C4-2B (cell line): ENCODE results near the gene FGF5.
"Not testable (repeated sequence)": the region's sequence is repeated elsewhere in the genome, so short reads cannot be mapped to it uniquely, and the experiment has no call there.

Experiments
- H3K27ac ChIP-seq: fragments of 450-650 bp; 2 replicates; pipeline ENCODE4 v1.5.1; 2017
- ZFX ChIP-seq: fragments of 450-650 bp; IDR thresholded peaks from 2 replicates; pipeline ENCODE4 v1.6.1; 2017
- TF ChIP-seq, protein P1 (sequence below): fragments of 450-650 bp; conservative IDR thresholded peaks from 2 replicates; pipeline ENCODE4 v1.5.1; 2017; ENCODE audit warnings: mild to moderate bottlenecking

The FGF5 gene

DNA sequence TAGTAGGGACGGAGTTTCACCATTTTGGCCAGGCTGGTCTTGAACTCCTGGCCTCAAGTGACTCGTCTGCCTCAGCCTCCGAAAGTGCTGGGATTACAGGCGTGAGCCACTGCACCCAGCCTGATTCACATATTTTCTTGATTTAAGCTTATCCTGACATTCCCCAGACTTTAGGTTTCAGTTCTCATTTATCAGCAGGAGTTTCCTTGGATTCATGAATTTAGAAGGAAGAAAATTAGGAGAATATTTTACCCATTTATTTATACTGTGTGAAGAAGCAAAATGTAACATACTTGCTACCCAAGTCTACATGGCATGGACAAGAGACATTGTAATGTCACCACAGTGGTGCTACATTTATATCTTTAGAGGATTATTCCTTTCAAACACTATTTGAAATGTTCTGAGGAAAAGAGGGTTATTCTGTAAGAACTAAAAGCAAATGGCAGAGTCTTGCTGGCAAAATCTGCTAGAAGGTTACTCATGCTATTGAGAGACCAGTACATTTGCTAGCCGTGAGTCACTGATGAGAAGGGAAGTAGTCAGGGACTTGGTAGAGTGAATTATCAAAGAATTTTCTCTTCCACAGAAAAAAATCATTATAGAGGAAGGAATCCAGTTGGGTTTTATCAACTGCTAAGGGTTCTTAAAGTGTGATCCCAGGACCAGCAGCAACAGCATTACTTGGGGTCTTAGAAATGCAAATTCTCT lies 43.0 kb downstream of the FGF5 start:
- no peak for TF ChIP-seq ZFX
- H3K27ac ChIP-seq = no peak overlapping the region

DNA sequence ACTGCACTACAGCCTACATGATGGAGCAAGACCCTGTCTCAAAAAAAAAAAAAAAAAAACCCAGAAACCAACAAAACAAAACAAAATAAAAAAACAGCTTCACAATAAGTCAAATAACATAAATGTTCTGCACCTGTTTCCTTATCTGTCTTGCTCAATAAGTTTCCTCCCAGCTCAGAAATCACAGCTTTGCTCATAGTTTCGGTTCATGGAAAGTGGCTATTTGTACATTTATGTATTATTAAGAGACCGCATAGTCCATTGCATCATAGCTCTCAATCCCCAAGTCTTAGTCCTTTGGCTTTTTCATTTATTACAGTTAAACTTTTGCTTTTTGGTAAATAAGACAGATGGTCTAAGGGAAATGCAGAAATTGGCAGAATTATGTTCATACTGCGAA lies 44.7 kb downstream of the FGF5 start:
- no peak overlapping the region for H3K27ac ChIP-seq
- TF ChIP-seq, protein P1, sequence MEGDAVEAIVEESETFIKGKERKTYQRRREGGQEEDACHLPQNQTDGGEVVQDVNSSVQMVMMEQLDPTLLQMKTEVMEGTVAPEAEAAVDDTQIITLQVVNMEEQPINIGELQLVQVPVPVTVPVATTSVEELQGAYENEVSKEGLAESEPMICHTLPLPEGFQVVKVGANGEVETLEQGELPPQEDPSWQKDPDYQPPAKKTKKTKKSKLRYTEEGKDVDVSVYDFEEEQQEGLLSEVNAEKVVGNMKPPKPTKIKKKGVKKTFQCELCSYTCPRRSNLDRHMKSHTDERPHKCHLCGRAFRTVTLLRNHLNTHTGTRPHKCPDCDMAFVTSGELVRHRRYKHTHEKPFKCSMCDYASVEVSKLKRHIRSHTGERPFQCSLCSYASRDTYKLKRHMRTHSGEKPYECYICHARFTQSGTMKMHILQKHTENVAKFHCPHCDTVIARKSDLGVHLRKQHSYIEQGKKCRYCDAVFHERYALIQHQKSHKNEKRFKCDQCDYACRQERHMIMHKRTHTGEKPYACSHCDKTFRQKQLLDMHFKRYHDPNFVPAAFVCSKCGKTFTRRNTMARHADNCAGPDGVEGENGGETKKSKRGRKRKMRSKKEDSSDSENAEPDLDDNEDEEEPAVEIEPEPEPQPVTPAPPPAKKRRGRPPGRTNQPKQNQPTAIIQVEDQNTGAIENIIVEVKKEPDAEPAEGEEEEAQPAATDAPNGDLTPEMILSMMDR = no peak
- no peak for TF ChIP-seq ZFX

GRCh38 chr4:80312124-80312523 lies 45.7 kb downstream of the FGF5 start:
- no peak for TF ChIP-seq ZFX
- TF ChIP-seq, protein P1 = no peak

GRCh38 chr4:80313627-80314026 lies 47.2 kb downstream of the FGF5 start:
- H3K27ac ChIP-seq = no peak overlapping the region
- TF ChIP-seq ZFX = no peak
- TF ChIP-seq, protein P1 = no peak

More at GRCh38 chr4:80312124-80312523, 45.7 kb downstream of the FGF5 start:
- no peak overlapping the region for H3K27ac ChIP-seq

DNA sequence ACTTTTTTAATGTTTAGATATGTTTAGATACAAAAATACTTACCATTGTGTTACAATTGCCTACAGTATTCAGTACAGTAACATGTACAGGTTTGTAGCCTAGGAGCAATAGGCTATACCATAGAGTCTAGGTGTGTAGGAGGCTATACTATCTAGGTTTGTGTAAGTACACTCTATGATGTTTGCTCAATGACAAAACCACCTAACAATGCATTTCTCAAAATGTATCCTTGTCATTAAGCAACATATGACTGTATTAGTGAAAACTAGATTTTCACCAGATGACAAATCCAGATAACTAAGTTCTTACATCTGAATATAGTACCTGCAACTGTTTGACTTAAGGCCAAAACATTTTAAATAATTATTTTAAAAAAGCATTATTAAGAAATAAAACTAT lies 49.4 kb downstream of the FGF5 start:
- H3K27ac ChIP-seq = not testable (repeated sequence)

- TF ChIP-seq, protein P1 = no peak
- no peak for TF ChIP-seq ZFX
- no peak overlapping the region for H3K27ac ChIP-seq
Observed at GRCh38 chr4:80321341-80321740, 54.9 kb downstream of the FGF5 start.

GRCh38 chr4:80321776-80322175 lies 55.3 kb downstream of the FGF5 start:
- no peak overlapping the region for H3K27ac ChIP-seq
- TF ChIP-seq, protein P1 = no peak
- TF ChIP-seq ZFX = no peak

GRCh38 chr4:80322716-80323115 lies 56.3 kb downstream of the FGF5 start:
- no peak for TF ChIP-seq ZFX
- TF ChIP-seq, protein P1 = 0 out of 2 replicates have a peak, but pooled peaks have one; percentile 5
- H3K27ac ChIP-seq = no peak overlapping the region
